SK-N-SH (cell line): ENCODE measurements around the gene CCP110. TPM values are rescaled to one million over a fixed set of nuclear protein-coding genes. Genes with fewer than 3 reads are reported as not detected.

Experiments used
- CTCF ChIA-PET: fragments of 300-600, 350-600 bp; formaldehyde crosslinking; extraction: SDS; loops from one replicate; lab custom pipeline; 2021; lab: Yijun Ruan, JAX
- POLR2A ChIA-PET: fragments of 350-600 bp; sonication (Branson Sonifier 250); formaldehyde crosslinking; extraction: SDS; loops from one replicate; lab custom pipeline; 2020; ENCODE audit warnings: antibody characterized with exemption, inconsistent platforms; lab: Yijun Ruan, JAX
- DNase-seq: peaks from one replicate; pipeline ENCODE4 v3.0.0; 2012
- H2AFZ ChIP-seq: fragments of 200-600 bp; sonication (generic); 2 replicates; pipeline ENCODE4 v1.8.1; 2016; ENCODE audit warnings: antibody characterized with exemption, mild to moderate bottlenecking, low read depth
- H3F3A ChIP-seq: fragments of 200-600 bp; sonication (generic); replicated peaks from 2 replicates; pipeline ENCODE3; 2016; ENCODE audit warnings: antibody characterized with exemption, mild to moderate bottlenecking; ENCODE audit not compliant: insufficient read depth
- H3K27ac ChIP-seq, 2 experiments: fragments of 200-500 bp in 1 of 2; fragments of 200-600 bp in 1 of 2; sonication (Bioruptor generic) in 1 of 2; sonication (generic), shearing (Covaris generic) in 1 of 2; 2 replicates each; pipeline versions ENCODE4 v1.5.1 to v1.6.1; 2014 to 2016; ENCODE audit warnings: low read depth in 2 of 2, inconsistent platforms in 1 of 2, low read length in 1 of 2, mild to moderate bottlenecking in 1 of 2, mixed read lengths in 1 of 2
- H3K27me3 ChIP-seq: fragments of 200-600 bp; sonication (generic), shearing (Covaris generic); 2 replicates; pipeline ENCODE4 v1.6.1; 2016; ENCODE audit warnings: mixed run types; ENCODE audit not compliant: insufficient read depth
- H3K36me3 ChIP-seq, 2 experiments: fragments of 200-500 bp in 1 of 2; fragments of 200-600 bp in 1 of 2; sonication (Bioruptor generic) in 1 of 2; sonication (generic) in 1 of 2; replicated peaks in 1 of 2; 2 replicates each; pipeline versions ENCODE3 to v1.5.1; 2014 to 2016; ENCODE audit warnings: low read length in 1 of 2, mild to moderate bottlenecking in 1 of 2; ENCODE audit not compliant: insufficient read depth in 2 of 2, control insufficient read depth in 1 of 2
- H3K4me1 ChIP-seq, 2 experiments: fragments of 200-500 bp in 1 of 2; fragments of 200-600 bp in 1 of 2; sonication (Bioruptor generic) in 1 of 2; sonication (generic), shearing (Covaris generic) in 1 of 2; 2 replicates each; pipeline versions ENCODE4 v1.5.1 to v1.6.1; 2014 to 2016; ENCODE audit warnings: low read depth in 1 of 2, low read length in 1 of 2, mixed run types in 1 of 2; ENCODE audit not compliant: insufficient read depth in 2 of 2, control insufficient read depth in 1 of 2
- H3K4me2 ChIP-seq: fragments of 200-600 bp; sonication (generic), shearing (Covaris generic); 2 replicates; pipeline ENCODE4 v1.6.1; 2017; ENCODE audit warnings: mixed run types
- H3K4me3 ChIP-seq, 2 experiments: fragments of 200-500 bp in 1 of 2; fragments of 200-600 bp in 1 of 2; sonication (Bioruptor generic) in 1 of 2; sonication (generic), shearing (Covaris generic) in 1 of 2; 2 replicates each; pipeline versions ENCODE4 v1.5.1 to v1.8.1; 2014 to 2016; ENCODE audit warnings: low read depth in 2 of 2, inconsistent platforms in 1 of 2, low read length in 1 of 2, mild to moderate bottlenecking in 1 of 2, mixed read lengths in 1 of 2, moderate library complexity in 1 of 2
- H3K79me2 ChIP-seq: fragments of 200-600 bp; sonication (generic); 2 replicates; pipeline ENCODE4 v1.8.1; 2017; ENCODE audit warnings: mild to moderate bottlenecking; ENCODE audit not compliant: insufficient read depth
- H3K9ac ChIP-seq: fragments of 200-600 bp; sonication (generic); 2 replicates; pipeline ENCODE4 v1.6.1; 2017; ENCODE audit warnings: mixed run types
- H3K9me2 ChIP-seq: fragments of 200-600 bp; sonication (generic); 2 replicates; pipeline ENCODE4 v1.6.1; 2017; ENCODE audit warnings: mixed run types
- H3K9me3 ChIP-seq: fragments of 200-600 bp; sonication (generic); 2 replicates; pipeline ENCODE4 v1.6.1; 2017; ENCODE audit warnings: mixed run types, mild to moderate bottlenecking, moderate library complexity
- H4K20me1 ChIP-seq: fragments of 200-600 bp; sonication (generic); 2 replicates; pipeline ENCODE4 v1.6.1; 2017; ENCODE audit warnings: mild to moderate bottlenecking, mixed run types; ENCODE audit not compliant: insufficient read depth
- CHD2 ChIP-seq: fragments of 150-350 bp; IDR thresholded peaks from 2 replicates; pipeline ENCODE4 v1.6.1; 2018; ENCODE audit warnings: low read length; ENCODE audit not compliant: partially characterized antibody
- FOXM1 ChIP-seq: IDR thresholded peaks from 2 replicates; pipeline ENCODE4 v1.4.0; 2012; ENCODE audit warnings: low read depth, mild to moderate bottlenecking
- JUND ChIP-seq: IDR thresholded peaks from 2 replicates; pipeline ENCODE4 v1.4.0; 2012
- MXI1 ChIP-seq: IDR thresholded peaks from 2 replicates; pipeline ENCODE4 v1.6.1; 2012; ENCODE audit warnings: mild to moderate bottlenecking, low read depth, low read length, improper control_type of control experiment
- NRF1 ChIP-seq: IDR thresholded peaks from 2 replicates; pipeline ENCODE4 v1.6.1; 2012; ENCODE audit warnings: low read depth, mild to moderate bottlenecking, low read length
- TAF1 ChIP-seq: IDR thresholded peaks from 2 replicates; pipeline ENCODE4 v1.6.1; 2012; ENCODE audit warnings: low read depth, mild to moderate bottlenecking, low read length, moderate library complexity, borderline replicate concordance
- TCF12 ChIP-seq: IDR thresholded peaks from 2 replicates; pipeline ENCODE4 v1.4.0; 2012
- YY1 ChIP-seq: IDR thresholded peaks from 2 replicates; pipeline ENCODE4 v1.4.0; 2012; ENCODE audit warnings: low read depth, mild to moderate bottlenecking
- WGBS: methylation state at CpG from one replicate; pipeline ENCODE4 v1.1.6; 2017; ENCODE audit warnings: low lambda C conversion rate; 5-methylcytosine and 5-hydroxymethylcytosine counted together
- polyA plus RNA-seq, 3 experiments: library from polyadenylated mRNA; depleted of rRNA; stranded (reverse); fragments of >200 nt; gene quantifications; 2 replicates each; pipeline ENCODE4 v1.2.3, GENCODE V29; 2012
- TF ChIP-seq, protein P1 (sequence below): fragments of 200-600 bp; sonication (generic); IDR thresholded peaks from 2 replicates; pipeline ENCODE4 v1.6.1; 2017; ENCODE audit warnings: antibody characterized with exemption, mild to moderate bottlenecking, moderate library complexity
- TF ChIP-seq, protein P2 (sequence below): fragments of 150-350 bp; IDR thresholded peaks from 2 replicates; pipeline ENCODE4 v1.6.1; 2017; ENCODE audit warnings: antibody characterized with exemption, low read length, low read depth, borderline replicate concordance
- TF ChIP-seq, protein P3 (sequence below): fragments of 150-350 bp; IDR thresholded peaks from 2 replicates; pipeline ENCODE4 v1.6.1; 2016; ENCODE audit warnings: mild to moderate bottlenecking, low read depth, low read length

The CCP110 gene
- polyA plus RNA-seq, 1 of the 3 experiments (the other 2 are of a cell fraction): 5.4 TPM

DNA sequence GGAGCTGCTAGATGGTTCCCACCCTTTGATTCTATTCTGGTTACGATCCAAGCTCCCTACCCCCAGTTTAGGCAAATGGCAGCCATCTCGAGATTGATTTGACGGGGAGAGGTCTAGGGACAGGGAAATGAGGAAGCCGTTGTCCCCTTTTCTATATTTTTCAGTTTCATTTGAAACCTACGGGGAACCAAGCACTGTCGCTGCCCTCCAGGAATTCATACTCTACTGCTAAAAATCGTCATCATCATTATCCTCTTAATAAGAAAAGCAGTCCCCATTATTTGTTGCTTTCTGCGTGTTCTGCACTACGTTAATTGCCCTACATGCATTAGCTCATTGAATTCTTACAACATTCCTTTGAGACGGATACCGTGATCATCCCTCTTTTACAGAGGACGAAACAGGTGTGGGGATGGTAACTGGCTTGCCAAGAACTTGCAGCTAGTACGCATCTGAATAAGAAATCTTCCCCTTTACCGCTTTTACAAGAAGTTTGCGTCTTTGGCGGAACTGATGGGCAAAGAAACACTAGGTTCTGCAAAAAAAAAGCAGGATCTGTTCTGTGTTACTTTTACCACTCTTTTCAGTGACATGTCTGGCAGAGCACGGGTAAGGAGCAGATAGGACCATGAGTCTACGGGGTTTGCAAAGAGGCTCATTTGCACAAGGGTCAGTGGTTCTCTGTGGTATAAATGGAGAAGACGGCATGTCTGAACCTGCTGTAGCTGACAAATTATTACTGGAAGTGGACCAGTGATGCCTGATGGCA is 1.1 kb downstream of the CCP110 start:
- TF ChIP-seq MXI1: peak; percentile 58; the same call in 1 of the 2 replicates
- TF ChIP-seq YY1: no peak; the same call in 1 of the 2 replicates
- no peaks in the 10 kb centered on the region for H3K9me3 ChIP-seq
- H3K36me3 ChIP-seq: peaks cover 15% of the 10 kb centered on the region in 2 experiments
- peaks cover 8 to 21% of the 10 kb centered on the region in 2 experiments; a peak in 3 of 4 replicates for H3K4me1 ChIP-seq
- H3K4me2 ChIP-seq: peak overlapping the region; percentile 87
- H3K27me3 ChIP-seq: no peaks in the 10 kb centered on the region
- peaks cover 57% of the 10 kb centered on the region for H3K79me2 ChIP-seq
- H3K9ac ChIP-seq: peak overlapping the region; percentile 82
- peak; percentile 28 for DNase-seq
- ChIA-PET CTCF (interaction anchor here (0.8 to 2.6 kb wide), 5 partner anchors 9 to 136 kb away, joined by 3 to 14 read pairs (median 5); partner anchors contain the start of gene VPS35L), POLR2A (interaction anchor here (0.7 to 2.3 kb wide), 3 partner anchors 7 to 31 kb away, joined by 3 to 15 read pairs (median 4); partner anchors contain the start of gene VPS35L)
- H3K27ac ChIP-seq: peak overlapping the region; percentile 54 to 85
- 14% methylated on average over 19 of the region's 19 CpGs for WGBS
- no peaks in the 10 kb centered on the region for H4K20me1 ChIP-seq
- H3K9me2 ChIP-seq: no peaks in the 10 kb centered on the region
- peaks cover 7% of the 10 kb centered on the region for H3F3A ChIP-seq
- peak overlapping the region; percentile 93 to 99 for H3K4me3 ChIP-seq
- peak overlapping the region; percentile 92 for H2AFZ ChIP-seq

- H4K20me1 ChIP-seq: no peaks in the 10 kb centered on the region
- H3K4me2 ChIP-seq: peak overlapping the region; percentile 87
- no peak for TF ChIP-seq CHD2
- H3K4me1 ChIP-seq: peaks cover 8 to 19% of the 10 kb centered on the region in 2 experiments; a peak in 3 of 4 replicates
- peak overlapping the region; percentile 54 to 85; a peak in 3 of 4 replicates for H3K27ac ChIP-seq
- no peak for DNase-seq
- H3F3A ChIP-seq: peaks cover 7% of the 10 kb centered on the region
- H3K9ac ChIP-seq: peak overlapping the region; percentile 82; the same call in 1 of the 2 replicates
- H3K27me3 ChIP-seq: no peaks in the 10 kb centered on the region
- H3K36me3 ChIP-seq: peaks cover 15 to 19% of the 10 kb centered on the region in 2 experiments
- ChIA-PET CTCF (interaction anchor here (1.1 to 2.6 kb wide), 4 partner anchors 12 to 557 kb away, joined by 3 to 14 read pairs (median 4); partner anchors contain the start of gene VPS35L), POLR2A (interaction anchor here (0.7 to 2.3 kb wide), 2 partner anchors 23 to 30 kb away, joined by 4 to 15 read pairs; partner anchors contain the start of gene VPS35L)
- 47% methylated on average over 2 of the region's 2 CpGs for WGBS
- H3K79me2 ChIP-seq: peaks cover 53% of the 10 kb centered on the region
- peak overlapping the region; percentile 93 to 99 for H3K4me3 ChIP-seq
- H2AFZ ChIP-seq: peak overlapping the region; percentile 92
- no peaks in the 10 kb centered on the region for H3K9me3 ChIP-seq
- H3K9me2 ChIP-seq: no peaks in the 10 kb centered on the region
These were observed 1.6 kb downstream of the CCP110 start for GRCh38 chr16:19525385-19525723.

DNA sequence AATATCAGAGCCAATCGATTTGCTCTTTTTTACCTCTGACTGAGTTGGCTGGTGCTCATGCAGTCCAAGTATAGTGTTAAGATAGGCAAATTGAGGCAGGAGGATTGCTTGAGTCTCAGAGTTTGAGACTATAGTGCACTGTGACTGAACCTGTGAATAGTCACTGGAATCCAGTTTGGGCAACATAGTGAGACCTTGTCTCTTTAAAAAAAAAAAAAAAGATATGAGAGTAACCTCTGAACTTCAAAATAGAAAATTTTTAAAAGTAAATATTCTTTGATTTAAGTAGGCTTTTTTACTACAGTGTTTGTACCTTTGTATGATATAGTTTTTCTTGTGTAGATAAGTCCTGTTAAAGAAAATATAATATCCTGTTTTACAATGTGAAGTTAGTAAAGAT is 3.4 kb downstream of the CCP110 start:
- Histone ChIP-seq H3K36me3 (peaks cover 16 to 21% of the 10 kb centered on the region in 2 experiments), H3K9me3 (no peaks in the 10 kb centered on the region), H3K9me2 (no peaks in the 10 kb centered on the region), H3F3A (peaks cover 7% of the 10 kb centered on the region), H2AFZ (no peak overlapping the region), H3K4me2 (no peak overlapping the region), H4K20me1 (no peaks in the 10 kb centered on the region), H3K4me3 (no peak overlapping the region), H3K27ac (no peak overlapping the region), H3K9ac (no peak overlapping the region), H3K4me1 (peaks cover 8 to 13% of the 10 kb centered on the region in 2 experiments; a peak in 2 of 4 replicates), H3K79me2 (peaks cover 45% of the 10 kb centered on the region), H3K27me3 (no peaks in the 10 kb centered on the region)
- POLR2A ChIA-PET: no interaction called here
- TF ChIP-seq, protein P1, sequence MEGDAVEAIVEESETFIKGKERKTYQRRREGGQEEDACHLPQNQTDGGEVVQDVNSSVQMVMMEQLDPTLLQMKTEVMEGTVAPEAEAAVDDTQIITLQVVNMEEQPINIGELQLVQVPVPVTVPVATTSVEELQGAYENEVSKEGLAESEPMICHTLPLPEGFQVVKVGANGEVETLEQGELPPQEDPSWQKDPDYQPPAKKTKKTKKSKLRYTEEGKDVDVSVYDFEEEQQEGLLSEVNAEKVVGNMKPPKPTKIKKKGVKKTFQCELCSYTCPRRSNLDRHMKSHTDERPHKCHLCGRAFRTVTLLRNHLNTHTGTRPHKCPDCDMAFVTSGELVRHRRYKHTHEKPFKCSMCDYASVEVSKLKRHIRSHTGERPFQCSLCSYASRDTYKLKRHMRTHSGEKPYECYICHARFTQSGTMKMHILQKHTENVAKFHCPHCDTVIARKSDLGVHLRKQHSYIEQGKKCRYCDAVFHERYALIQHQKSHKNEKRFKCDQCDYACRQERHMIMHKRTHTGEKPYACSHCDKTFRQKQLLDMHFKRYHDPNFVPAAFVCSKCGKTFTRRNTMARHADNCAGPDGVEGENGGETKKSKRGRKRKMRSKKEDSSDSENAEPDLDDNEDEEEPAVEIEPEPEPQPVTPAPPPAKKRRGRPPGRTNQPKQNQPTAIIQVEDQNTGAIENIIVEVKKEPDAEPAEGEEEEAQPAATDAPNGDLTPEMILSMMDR: no peak
- TF ChIP-seq, protein P2, sequence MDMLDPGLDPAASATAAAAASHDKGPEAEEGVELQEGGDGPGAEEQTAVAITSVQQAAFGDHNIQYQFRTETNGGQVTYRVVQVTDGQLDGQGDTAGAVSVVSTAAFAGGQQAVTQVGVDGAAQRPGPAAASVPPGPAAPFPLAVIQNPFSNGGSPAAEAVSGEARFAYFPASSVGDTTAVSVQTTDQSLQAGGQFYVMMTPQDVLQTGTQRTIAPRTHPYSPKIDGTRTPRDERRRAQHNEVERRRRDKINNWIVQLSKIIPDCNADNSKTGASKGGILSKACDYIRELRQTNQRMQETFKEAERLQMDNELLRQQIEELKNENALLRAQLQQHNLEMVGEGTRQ: no peak
- TF ChIP-seq FOXM1 (no peak), JUND (no peak), TCF12 (no peak), NRF1 (no peak), TAF1 (no peak)
- TF ChIP-seq, protein P3, sequence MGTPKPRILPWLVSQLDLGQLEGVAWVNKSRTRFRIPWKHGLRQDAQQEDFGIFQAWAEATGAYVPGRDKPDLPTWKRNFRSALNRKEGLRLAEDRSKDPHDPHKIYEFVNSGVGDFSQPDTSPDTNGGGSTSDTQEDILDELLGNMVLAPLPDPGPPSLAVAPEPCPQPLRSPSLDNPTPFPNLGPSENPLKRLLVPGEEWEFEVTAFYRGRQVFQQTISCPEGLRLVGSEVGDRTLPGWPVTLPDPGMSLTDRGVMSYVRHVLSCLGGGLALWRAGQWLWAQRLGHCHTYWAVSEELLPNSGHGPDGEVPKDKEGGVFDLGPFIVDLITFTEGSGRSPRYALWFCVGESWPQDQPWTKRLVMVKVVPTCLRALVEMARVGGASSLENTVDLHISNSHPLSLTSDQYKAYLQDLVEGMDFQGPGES: no peak
- CTCF ChIA-PET: interaction anchor here (0.9 kb wide), 1 partner anchor 441 kb away, joined by 3 read pairs; no protein-coding TSS in a partner anchor
- WGBS: 41% methylated on average over 1 of the region's 1 CpG
- no peak for DNase-seq
